DMS 273 treated with DMSO at 0.1 percent for 48 hours (cell line): ENCODE results near the gene MBTD1.
"Not testable (repeated sequence)": the region's sequence is repeated elsewhere in the genome, so short reads cannot be mapped to it uniquely, and the experiment has no call there.

Source experiments
- DNase-seq: peaks from one replicate; lab custom pipeline; 2025; lab: John Stamatoyannopoulos, UW

MBTD1 gene

DNA sequence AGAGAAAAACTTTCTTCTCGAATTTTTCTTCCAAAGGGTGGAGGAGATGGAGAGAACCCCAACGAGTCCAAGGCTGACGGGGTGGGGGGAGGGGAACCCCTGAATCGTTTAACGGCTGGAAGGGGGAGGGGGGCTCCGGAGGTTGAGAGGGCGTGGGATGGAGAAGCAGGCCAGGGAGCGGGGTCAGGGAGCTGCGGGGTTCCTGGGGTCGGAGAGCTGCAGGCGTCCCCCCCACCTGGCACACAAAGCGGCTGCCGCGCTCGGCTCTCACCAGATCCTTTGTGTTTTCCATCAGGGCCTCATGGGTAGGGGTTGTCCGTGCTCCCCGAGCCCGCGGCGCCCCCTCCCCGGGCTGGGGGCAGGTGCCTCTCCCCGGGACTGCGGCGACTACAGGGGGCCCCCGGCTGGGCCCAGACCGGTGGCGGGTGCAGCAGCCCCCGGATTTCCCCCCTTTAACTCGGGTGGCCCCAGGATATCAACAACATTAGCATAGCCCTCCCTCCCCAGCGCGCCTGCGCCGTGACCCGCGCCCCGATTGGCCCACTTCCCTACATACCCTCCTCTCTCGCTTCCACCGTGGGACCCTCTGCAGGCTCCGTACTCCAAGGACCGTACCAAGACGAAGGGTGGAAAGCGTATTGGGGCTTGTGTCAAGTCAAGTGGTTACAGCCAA, at the start of gene MBTD1:
MBTD1 (minus strand) TSS at position 486 of the 673 bp plus-strand sequence. CDS start 34,888 bp downstream, outside the sequence.
- DNase-seq = peak; percentile 91

DNA sequence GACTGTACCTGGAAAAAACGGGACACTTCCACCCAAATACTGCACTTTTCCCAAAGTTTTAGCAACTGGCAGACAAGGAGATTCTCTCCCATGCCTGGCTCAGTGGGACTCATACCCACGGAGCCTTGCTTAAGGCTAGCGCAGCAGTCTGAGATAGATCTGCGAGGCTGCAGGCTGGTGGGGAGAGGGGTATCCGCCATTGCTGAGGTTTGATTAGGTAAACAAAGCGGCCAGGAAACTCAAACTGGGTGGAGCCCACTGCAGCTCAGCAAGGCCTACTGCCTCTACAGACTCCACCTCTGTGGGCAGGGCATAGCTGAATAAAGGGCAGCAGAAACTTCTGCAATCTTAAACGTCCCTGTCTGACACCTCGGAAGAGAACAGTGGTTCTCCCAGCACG, 45.3 kb upstream of the MBTD1 start:
- DNase-seq = no peak

DNA sequence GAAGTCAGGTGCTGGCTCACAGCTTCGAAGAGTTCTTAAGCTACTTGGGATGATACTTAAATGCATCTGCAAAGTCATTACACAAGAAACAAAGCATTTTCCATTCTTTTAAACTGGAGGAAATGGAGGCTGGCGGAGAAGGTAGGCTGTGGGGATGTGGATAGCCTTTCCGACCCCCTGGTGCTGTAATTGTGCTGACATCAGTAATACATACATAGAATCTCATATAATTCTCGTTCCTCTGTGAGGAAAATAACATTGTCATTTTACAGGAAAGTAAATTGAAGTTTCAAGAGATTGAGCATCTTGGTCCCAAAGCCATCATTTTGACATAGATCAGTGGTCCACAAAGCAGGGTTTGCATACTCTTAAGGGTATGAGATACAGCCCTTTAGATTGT, 40.0 kb upstream of the MBTD1 start:
- DNase-seq = no peak

DNA sequence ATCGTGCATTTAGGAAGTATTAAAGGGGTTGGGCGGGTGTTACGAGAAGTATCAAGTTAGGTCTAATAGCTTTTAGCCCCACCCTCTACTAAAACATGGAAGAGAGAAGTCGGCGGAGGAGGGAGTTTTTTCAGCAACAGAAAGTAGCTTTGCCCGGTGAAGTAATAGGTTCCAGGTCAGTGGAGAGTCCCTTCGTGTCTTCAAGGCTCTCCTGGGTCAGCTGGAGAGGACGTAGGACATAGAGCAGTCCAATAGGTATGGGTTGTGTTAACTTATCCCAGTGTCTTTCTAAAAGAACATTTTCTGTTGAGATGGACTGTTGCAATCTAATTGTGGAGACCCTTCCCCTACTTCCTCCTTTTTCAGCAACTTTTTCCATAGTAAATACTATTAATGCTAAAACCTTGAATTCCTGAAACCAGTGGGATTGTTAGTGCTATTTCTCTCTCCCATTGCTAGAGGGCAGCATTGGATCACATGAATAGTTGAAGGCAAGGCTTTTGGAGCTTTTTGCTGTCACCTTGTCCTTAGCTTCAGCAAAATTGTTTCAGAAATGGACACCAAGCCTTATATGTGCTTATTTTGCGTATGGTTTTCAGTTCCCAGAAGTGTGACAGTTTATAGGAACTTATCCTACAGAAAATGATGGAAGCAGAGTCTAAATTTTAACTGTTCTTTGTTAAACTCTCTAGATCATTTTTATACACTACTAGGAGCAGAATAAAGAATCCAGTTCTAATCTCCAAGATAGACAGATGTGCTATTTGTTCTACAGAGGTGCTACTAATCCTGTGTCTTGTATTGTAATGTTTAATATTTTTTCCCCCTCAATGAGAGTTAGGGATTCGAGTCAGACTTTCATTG, 38.9 kb upstream of the MBTD1 start:
- DNase-seq = peak; percentile 38

DNA sequence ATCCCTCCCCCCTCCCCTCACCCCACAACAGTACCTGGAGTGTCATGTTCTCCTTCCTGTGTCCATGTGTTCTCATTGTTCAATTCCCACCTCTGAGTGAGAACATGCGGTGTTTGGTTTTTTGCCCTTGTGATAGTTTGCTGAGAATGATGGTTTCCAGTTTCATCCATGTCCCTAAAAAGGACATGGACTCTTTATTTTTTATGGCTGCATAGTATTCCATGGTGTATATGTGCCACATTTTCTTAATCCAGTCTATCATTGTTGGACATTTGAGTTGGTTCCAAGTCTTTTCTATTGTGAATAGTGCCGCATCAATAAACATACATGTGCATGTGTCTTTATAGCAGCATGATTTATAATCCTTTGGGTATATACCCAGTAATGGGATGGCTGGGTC, 34.5 kb upstream of the MBTD1 start:
- DNase-seq = not testable (repeated sequence)

DNA sequence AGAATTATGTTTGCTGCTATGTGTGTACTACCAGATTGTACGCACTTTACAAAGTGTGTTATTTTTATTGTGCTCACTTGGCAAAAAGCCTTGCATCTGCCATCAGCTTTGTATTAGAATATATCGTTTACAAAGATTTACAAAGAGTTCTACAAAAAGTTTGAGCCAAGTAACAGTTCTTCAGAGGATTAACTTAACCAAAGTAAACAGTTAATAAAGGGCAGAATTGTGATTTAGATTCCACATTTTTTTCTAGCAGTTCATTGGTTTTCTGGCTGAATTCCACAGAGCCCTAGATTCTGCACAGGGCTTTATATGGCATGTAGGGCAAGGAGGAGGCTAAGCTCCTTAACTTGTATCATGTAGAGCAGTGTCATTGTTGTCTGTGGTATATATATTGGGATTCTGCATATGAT, 29.9 kb upstream of the MBTD1 start:
- no peak for DNase-seq

DNA sequence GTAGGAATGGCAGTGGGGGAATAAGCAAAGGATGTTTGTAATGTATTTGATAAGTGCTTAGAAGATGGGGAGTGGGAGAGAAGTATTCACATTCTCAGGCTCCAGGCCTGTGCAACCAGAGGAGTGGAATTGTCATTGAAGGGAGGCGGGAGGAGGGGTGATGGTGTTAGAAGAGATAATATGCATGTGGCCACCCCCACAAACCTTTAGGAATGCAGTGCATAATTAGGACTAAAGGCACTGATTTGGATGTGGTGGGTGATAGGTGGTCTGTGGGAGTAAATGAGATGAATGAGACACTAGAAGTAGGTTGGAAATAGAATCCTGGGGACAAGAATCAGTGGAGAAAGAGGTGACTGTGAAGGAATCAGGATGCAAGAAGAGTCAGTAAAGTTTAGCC, 27.6 kb upstream of the MBTD1 start:
- DNase-seq = no peak

DNA sequence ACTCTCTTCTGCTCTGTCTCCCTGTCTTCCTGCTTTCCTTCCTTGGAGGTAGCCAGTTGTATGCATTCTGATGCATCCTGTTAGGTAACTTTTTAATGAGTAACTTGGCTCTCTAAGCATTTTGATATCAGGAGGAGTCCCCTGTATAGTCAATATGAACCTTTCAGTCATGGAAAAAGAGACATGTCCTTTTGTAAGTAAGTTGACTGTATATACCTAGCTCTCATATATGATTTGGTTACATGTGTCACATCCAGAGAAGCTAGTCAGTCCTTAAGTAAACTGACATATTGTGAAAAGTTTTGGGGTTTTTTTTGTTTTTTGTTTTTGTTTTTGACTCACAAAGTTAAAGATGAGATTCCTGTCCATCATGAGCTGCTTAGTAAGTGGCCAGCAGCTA, 19.3 kb upstream of the MBTD1 start:
- no peak for DNase-seq

DNA sequence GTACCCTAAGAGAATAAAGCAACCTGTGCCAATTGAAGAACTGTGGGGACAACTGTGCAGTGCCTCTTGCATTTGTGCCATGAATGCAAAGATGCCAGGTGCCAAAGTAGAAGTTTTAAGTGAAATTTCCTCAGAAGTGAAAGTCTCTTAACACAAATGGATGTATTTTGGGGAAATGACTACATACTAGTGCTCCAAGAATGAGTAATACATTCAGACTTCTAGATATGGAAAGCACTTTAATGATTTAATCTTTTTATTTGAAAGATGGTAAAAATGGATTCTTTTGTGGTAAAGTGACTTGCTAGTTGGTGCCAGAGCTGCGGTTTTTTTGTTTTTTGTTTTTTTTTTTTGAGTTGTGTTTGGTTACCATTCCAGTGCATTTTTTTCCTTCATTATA, 15.5 kb upstream of the MBTD1 start:
- DNase-seq = no peak

DNA sequence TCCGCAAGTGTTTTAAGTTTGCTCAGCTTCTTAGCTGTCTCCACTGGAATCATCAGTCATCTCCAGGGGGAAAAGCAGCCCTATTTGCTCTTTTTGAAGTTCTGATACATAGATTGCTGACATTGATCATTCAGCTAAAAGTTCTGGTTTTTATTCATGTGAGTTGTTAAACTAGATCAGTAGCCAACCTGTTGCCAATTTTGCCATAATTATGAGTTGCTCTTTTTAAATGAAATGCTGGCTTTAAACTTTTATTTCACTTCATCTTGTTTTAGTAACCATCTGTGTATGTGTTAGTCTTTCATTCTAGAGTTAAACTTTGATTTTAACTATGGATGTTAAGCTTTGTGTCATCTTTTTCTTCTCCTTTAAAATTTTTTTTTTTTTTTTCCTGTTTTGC, 13.0 kb upstream of the MBTD1 start:
- no peak for DNase-seq

DNA sequence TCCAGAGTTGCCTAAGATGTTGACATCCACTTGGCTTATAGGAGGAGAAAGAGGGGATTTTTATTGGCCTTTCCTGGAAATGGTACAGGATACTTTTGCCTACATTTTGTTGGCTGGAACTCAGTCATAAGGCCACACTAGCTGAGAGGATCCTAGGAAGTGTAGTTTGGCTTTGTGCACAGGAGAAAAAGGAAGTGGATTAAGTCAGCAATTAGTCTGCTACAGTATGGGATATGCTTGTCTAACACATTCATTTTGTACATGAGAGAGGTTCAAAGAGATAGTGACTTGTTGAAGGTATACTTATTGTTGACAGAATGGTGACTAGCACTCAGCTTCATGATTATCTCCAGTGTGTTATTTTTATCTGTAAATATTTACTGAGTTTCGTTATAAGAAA, 10.8 kb upstream of the MBTD1 start:
- DNase-seq = no peak

DNA sequence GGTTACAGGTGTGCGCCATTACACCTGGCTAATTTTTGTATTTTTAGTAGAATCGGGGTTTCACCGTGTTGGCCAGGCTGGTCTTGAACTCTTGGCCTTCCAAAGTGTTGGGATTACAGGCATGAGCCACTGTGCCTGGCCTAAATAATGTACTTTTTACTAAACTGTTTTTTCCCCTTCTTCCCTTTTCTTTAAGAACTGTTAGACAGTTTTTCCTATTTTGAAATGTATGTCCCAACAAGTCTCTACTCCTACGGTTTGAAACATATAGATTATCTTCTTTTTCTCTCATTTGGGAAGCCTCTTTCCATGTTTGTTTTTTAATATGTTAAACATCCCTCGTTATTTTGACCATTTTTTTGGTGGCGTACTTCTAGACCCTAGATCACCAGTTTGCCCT, 10.1 kb upstream of the MBTD1 start:
- DNase-seq = no peak

DNA sequence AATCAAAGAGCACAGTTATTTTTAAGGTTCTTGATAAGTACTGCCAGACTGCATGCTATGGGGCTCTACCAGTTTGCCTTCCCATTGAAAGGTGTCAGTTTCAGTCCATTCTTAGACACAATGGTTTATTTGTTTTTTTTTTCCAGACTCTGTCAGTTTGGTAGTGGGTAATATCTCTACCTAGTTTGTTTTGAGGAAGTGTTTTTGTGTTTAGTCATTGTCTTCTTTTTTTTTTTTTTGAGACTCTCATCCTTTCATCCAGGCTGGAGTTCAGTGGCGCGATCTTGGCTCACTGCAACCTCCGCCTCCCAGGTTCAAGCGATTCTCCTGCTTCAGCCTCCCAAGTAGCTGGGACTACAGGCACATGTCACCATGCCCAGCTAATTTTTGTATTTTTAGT, 4.6 kb upstream of the MBTD1 start:
- DNase-seq = not testable (repeated sequence)

DNA sequence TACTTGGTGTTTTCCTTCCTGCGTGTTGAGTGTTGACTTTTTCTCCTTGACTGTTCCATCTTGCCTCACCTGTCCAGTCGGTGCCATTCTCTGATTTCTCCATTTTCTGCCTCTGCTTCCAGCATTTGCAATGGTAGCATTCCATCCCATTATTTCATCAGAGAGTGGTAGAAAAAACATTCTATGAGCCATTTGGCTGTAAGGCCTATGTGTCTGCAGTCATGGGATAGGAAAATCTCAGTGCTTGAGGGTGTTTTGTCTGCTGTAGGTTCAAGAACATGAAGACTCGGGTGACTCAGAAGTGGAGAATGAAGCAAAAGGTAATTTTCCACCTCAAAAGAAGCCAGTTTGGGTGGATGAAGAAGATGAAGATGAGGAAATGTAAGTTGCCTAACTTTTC, 3.2 kb upstream of the MBTD1 start:
- no peak for DNase-seq

DNA sequence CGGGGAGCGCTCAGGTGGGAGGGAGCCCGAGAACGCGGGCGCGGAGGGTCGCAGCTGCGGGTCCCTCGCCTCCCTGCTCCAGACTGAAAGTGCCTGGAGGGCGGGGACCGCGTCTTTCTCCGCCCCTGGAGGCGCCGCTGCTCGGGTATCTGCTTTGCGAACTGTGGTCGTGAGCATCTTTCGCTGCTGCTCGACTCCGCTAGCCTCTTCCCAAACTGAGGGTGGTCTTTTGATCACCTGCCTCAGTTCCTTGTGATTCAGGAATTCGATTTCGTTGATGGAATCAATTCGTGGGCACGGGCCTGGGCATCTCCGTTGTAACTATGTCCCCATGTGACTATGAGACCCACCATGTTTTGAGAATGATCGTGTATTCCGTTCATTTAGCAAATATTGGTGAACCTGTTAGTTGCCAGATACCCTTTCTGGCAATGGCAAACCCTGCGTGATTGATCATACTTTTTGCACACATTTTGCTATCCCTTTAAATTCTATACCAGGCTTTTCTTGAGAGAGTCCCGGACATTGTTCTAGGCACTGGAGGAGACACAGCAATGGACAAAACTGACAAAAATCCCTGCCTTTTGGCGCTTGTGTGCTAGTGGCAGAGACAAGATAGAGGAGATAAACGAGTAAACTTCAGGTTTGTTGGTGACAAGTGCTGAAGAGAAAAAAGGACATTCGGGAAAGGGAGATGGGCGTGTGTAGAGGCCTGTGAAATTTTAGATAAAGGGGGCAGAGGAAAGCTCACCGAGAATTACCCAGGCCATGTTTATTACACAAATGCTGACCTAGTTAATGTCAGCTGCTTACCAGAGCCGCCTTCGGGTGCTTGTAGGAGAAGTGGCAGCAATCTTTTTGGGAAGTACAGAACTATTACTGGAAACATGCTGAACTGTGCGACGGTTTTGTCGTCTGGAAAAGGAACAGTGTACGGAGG, 1.4 kb upstream of the MBTD1 start:
- DNase-seq = no peak

DNA sequence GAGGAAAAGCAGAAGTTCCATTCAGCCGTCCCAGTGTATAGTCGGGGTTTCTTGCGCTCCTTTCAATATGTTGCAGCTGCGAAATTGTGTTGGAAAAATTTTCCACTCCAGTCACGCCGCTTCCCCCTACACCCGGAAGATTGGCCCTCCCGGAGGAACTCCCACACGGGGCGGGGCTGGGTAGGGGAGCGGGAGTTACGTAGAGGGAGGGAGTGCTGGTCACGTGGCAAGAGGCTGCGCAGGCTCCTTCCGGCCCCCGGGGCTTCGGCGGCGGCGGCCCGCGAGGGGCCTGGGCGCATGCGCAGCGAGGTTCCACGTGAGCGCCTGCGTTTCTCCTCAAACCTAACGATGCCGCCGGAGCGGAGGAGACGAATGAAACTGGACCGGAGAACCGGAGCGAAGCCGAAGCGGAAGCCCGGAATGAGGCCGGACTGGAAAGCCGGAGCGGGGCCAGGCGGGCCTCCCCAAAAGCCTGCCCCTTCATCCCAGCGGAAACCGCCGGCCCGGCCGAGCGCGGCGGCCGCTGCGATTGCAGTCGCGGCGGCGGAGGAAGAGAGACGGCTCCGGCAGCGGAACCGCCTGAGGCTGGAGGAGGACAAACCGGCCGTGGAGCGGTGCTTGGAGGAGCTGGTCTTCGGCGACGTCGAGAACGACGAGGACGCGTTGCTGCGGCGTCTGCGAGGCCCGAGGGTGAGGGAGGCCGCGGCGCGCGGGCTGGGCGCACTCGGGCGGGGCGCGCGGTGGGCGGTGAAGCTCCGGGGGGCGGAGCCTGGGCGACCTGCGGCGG, 581 bp upstream of the MBTD1 start, which contains the start of gene UTP18:
UTP18 (plus strand) TSS at position 310 of the 787 bp plus-strand sequence; CDS start at position 349, 39 bp downstream.
- peak; percentile 92 for DNase-seq

DNA sequence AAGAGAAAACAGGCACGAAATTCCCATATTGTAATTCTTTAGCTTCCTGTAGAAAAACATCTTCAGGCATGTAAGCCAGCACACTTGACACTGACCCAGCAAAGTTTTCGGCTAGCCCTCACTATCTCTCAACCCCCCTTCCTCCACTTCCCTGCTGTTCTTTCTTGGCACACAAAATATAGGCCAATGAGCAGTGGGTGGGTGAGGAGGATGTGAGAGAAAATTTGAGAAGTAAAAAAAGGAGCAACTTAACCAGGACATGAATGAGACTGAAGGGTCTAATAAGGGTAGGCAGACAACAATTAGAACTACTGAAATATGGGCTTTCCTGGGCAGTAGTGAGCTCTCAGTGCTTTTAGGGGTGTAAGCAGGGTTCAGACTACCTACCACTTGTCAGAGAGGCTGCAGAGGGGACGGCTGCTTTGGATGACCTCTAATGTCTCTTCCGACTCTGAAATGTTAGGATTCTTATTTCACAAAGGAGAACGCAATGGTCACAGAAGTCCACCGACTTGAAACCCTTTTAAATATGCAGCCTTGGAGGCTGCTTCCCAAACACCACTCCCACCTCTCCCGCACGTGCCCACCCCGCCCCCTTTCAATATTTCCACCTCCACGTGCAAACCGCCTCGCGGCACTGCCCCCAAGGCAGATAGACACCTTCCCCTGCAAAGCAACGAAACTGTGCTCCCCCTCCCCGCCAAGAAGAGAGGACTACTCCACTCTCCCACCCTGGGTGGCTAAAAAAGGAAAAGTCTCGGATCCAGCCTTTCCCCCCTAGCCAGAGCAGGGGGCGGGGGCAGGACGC, 889 bp downstream of the MBTD1 start:
- DNase-seq = peak; percentile 3

DNA sequence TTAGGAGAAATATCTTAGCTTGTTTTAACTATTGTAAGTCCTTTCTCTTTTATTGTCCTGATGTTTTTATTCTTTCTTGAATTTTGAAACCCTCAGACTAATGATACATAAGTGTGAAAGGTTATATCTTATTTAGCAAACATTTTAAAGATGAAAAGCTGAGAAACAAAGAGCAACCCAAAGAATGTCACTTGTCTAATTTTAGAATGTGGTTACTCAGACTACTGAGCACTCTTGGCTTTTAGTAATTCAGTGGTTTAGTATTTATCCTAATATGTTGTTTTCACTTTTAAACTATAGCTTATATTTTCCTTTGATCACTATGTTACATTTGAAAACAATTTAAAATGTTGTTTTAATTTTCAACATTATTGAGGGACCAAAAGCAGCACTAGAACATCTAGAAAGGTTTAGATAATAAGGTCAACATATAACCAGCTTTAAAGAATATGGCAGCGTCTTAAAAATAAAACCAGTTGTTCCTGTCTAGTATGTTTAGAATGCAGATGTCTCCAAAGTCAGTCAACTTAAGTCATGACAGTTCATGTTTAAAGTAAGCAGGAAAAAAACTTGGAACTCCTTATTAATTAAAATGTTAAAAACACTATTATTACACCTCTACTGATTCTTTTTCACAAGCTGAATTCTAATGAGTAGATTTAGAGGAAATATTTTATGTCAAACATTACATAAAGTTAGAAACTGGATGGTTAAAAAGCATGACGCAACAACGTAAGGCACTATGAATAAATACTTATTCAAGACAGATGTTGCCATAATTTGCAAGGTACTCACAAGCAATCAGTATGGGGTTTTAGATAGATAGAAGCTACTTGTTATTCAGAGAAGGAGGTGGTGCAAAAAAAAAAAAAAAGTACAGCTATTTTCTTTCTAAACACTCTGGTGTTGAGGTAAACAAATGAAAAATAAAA, 2.4 kb downstream of the MBTD1 start:
- no peak for DNase-seq

DNA sequence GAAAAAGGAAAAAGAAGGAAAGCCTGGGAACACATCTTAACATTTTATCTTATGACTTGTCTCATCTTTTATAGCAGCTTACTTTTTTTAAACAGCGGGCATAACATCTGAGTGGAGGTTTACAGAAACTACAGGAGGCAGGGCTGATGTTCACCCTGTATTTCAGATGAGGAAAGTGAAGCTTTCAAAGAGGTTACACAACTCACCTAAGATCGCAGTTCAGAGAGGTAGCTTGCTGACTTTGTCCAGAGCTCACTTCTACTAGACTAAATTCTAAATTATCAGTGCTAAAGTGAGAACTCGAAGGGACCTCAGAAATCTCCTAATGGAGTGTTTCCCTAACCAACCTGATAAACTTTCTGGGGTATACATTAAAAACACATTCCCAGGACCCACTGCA, 3.7 kb downstream of the MBTD1 start:
- no peak for DNase-seq
